Trophoblast cell (in vitro differentiated cells and primary cell): ENCODE results near the gene ISCU.

Source experiments
- DNase-seq, 2 donors: peaks; one replicate each; pipeline ENCODE4 v3.0.0-alpha.2; 2016
- H2AFZ ChIP-seq: 2 replicates; pipeline ENCODE4 v1.6.1; 2013; ENCODE audit warnings: low read length, moderate library complexity, mild to moderate bottlenecking; ENCODE audit not compliant: insufficient read depth, poor library complexity
- H2AK5ac ChIP-seq: 2 replicates; pipeline ENCODE4 v1.6.1; 2013; ENCODE audit warnings: mild to moderate bottlenecking, low read length
- H2BK120ac ChIP-seq: 2 replicates; pipeline ENCODE4 v1.6.1; 2013; ENCODE audit warnings: low read length, mild to moderate bottlenecking, moderate library complexity; ENCODE audit not compliant: insufficient read depth, poor library complexity
- H2BK12ac ChIP-seq: 2 replicates; pipeline ENCODE4 v1.6.1; 2013; ENCODE audit warnings: mild to moderate bottlenecking, low read length, moderate library complexity
- H2BK5ac ChIP-seq: 2 replicates; pipeline ENCODE4 v1.6.1; 2013; ENCODE audit warnings: low read length, low read depth, moderate library complexity, mild to moderate bottlenecking; ENCODE audit not compliant: poor library complexity
- H3K14ac ChIP-seq: 2 replicates; pipeline ENCODE4 v1.6.1; 2013; ENCODE audit warnings: mild to moderate bottlenecking, low read length
- H3K18ac ChIP-seq: 2 replicates; pipeline ENCODE4 v1.6.1; 2013; ENCODE audit warnings: mild to moderate bottlenecking, low read length
- H3K23ac ChIP-seq: 2 replicates; pipeline ENCODE4 v1.6.1; 2013; ENCODE audit warnings: low read length
- H3K27ac ChIP-seq: 2 replicates; pipeline ENCODE4 v1.5.1; 2013; ENCODE audit warnings: low read depth, mild to moderate bottlenecking, inconsistent platforms, low read length, moderate library complexity
- H3K27me3 ChIP-seq: 2 replicates; pipeline ENCODE4 v1.6.1; 2013; ENCODE audit warnings: inconsistent platforms, mild to moderate bottlenecking, low read length, moderate library complexity; ENCODE audit not compliant: insufficient read depth
- H3K36me3 ChIP-seq, 2 experiments: 1 replicate in 1 of 2; 2 replicates in 1 of 2; pipeline ENCODE4 v1.6.1; 2013; ENCODE audit warnings: low read length in 2 of 2, mild to moderate bottlenecking in 2 of 2, moderate library complexity in 1 of 2; ENCODE audit not compliant: insufficient read depth in 2 of 2, control insufficient read depth in 1 of 2
- H3K4ac ChIP-seq: 2 replicates; pipeline ENCODE4 v1.6.1; 2013; ENCODE audit warnings: low read depth, mild to moderate bottlenecking, low read length, moderate library complexity
- H3K4me1 ChIP-seq, 2 experiments: 1 replicate in 1 of 2; 2 replicates in 1 of 2; pipeline ENCODE4 v1.6.1; 2013; ENCODE audit warnings: low read length in 2 of 2, mild to moderate bottlenecking in 2 of 2, moderate library complexity in 1 of 2; ENCODE audit not compliant: insufficient read depth in 2 of 2, control insufficient read depth in 1 of 2
- H3K4me2 ChIP-seq: 2 replicates; pipeline ENCODE4 v1.6.1; 2013; ENCODE audit warnings: inconsistent platforms, mild to moderate bottlenecking, low read length, moderate library complexity
- H3K4me3 ChIP-seq: 2 replicates; pipeline ENCODE4 v1.5.1; 2013; ENCODE audit warnings: mild to moderate bottlenecking, low read depth, low read length, inconsistent platforms
- H3K79me1 ChIP-seq: one replicate; pipeline ENCODE4 v1.6.1; 2013; ENCODE audit warnings: low read length
- H3K79me2 ChIP-seq: 2 replicates; pipeline ENCODE4 v1.6.1; 2013; ENCODE audit warnings: low read length, mild to moderate bottlenecking; ENCODE audit not compliant: control insufficient read depth, insufficient read depth, poor library complexity
- H3K9ac ChIP-seq: 2 replicates; pipeline ENCODE4 v1.6.1; 2013; ENCODE audit warnings: mild to moderate bottlenecking, low read length
- H3K9me3 ChIP-seq: 2 replicates; pipeline ENCODE4 v1.6.1; 2013; ENCODE audit warnings: low read depth, mild to moderate bottlenecking, control low read depth, inconsistent platforms, low read length; ENCODE audit not compliant: insufficient read depth
- H4K12ac ChIP-seq: 2 replicates; pipeline ENCODE4 v1.6.1; 2013; ENCODE audit warnings: low read depth, mild to moderate bottlenecking, low read length, moderate library complexity
- H4K8ac ChIP-seq: 2 replicates; pipeline ENCODE4 v1.6.1; 2013; ENCODE audit warnings: low read depth, mild to moderate bottlenecking, low read length, moderate library complexity
- H4K91ac ChIP-seq: one replicate; pipeline ENCODE4 v1.6.1; 2013; ENCODE audit warnings: low read depth, mild to moderate bottlenecking, low read length, moderate library complexity
- WGBS: extraction: QIAGEN DNeasy Blood & Tissue Kit; methylation state at CpG from one replicate; pipeline ENCODE4 v1.1.7; 2013; ENCODE audit warnings: missing lambda C conversion rate; ENCODE audit not compliant: insufficient read length, insufficient coverage; ENCODE audit errors: extremely low coverage; 5-methylcytosine and 5-hydroxymethylcytosine counted together

ISCU gene

GRCh38 chr12:108605000-108605689 is 42.7 kb downstream of the ISCU start:
- no CpG with 5 or more reads among the region's 3 CpGs for WGBS
- H3K4ac ChIP-seq, result no peak overlapping the region
- no peak overlapping the region for H4K91ac ChIP-seq

GRCh38 chr12:108605690-108606406 is 43.5 kb downstream of the ISCU start:
- WGBS, result no CpG with 5 or more reads among the region's 4 CpGs
- H2AFZ ChIP-seq, result no peak overlapping the region

More at GRCh38 chr12:108605000-108605689, 42.7 kb downstream of the ISCU start:
- Histone ChIP-seq H3K36me3 (no peaks in the 10 kb centered on the region), H4K12ac (no peak overlapping the region), H3K14ac (no peak overlapping the region), H3K4me2 (no peak overlapping the region), H3K9ac (no peak overlapping the region), H3K4me3 (no peak overlapping the region), H2BK12ac (no peak overlapping the region), H4K8ac (no peak overlapping the region), H3K27ac (no peak overlapping the region), H3K23ac (no peak overlapping the region), H3K27me3 (no peaks in the 10 kb centered on the region), H3K79me1 (peaks cover 9% of the 10 kb centered on the region), H3K79me2 (no peaks in the 10 kb centered on the region), H2BK5ac (no peak overlapping the region), H2BK120ac (no peak overlapping the region), H3K4me1 (peaks cover 2 to 10% of the 10 kb centered on the region in 2 experiments), H3K9me3 (peaks cover 3% of the 10 kb centered on the region), H2AK5ac (no peak overlapping the region), H2AFZ (no peak overlapping the region), H3K18ac (no peak overlapping the region)
- DNase-seq, result no peak

GRCh38 chr12:108606492-108606891 is 44.1 kb downstream of the ISCU start:
- no peaks in the 10 kb centered on the region for H3K79me2 ChIP-seq
- peak overlapping the region; percentile 63 for H4K8ac ChIP-seq
- no CpG with 5 or more reads among the region's 9 CpGs for WGBS
- H3K4me1 ChIP-seq, result peaks cover 2 to 10% of the 10 kb centered on the region in 2 experiments
- H2AK5ac ChIP-seq, result peak overlapping the region; percentile 70
- H3K14ac ChIP-seq, result peak overlapping the region; percentile 47
- peaks cover 3% of the 10 kb centered on the region for H3K9me3 ChIP-seq
- no peak overlapping the region for H3K4ac ChIP-seq
- H3K36me3 ChIP-seq, result no peaks in the 10 kb centered on the region
- no peak overlapping the region for H3K23ac ChIP-seq
- no peak overlapping the region for H3K18ac ChIP-seq
- no peak overlapping the region for H2BK5ac ChIP-seq
- H3K27ac ChIP-seq, result no peak overlapping the region
- H3K79me1 ChIP-seq, result peaks cover 10% of the 10 kb centered on the region
- H3K4me2 ChIP-seq, result no peak overlapping the region
- H4K91ac ChIP-seq, result peak overlapping the region; percentile 52
- H4K12ac ChIP-seq, result no peak overlapping the region
- no peak overlapping the region for H2AFZ ChIP-seq
- peak overlapping the region; percentile 50 for H2BK12ac ChIP-seq
- H3K4me3 ChIP-seq, result no peak overlapping the region
- no peak overlapping the region for H3K9ac ChIP-seq
- no peak for DNase-seq
- peak overlapping the region; percentile 39 for H2BK120ac ChIP-seq
- H3K27me3 ChIP-seq, result no peaks in the 10 kb centered on the region

More at GRCh38 chr12:108605690-108606406, 43.5 kb downstream of the ISCU start:
- no peak overlapping the region for H3K4me2 ChIP-seq
- peak overlapping the region; percentile 15 for H3K14ac ChIP-seq
- no peak overlapping the region for H2BK5ac ChIP-seq
- peak overlapping the region; percentile 9 for H2BK12ac ChIP-seq
- no peak for DNase-seq
- no peaks in the 10 kb centered on the region for H3K79me2 ChIP-seq
- H3K27me3 ChIP-seq, result no peaks in the 10 kb centered on the region
- peak overlapping the region; percentile 11 for H2AK5ac ChIP-seq
- peaks cover 2 to 10% of the 10 kb centered on the region in 2 experiments for H3K4me1 ChIP-seq
- peaks cover 3% of the 10 kb centered on the region for H3K9me3 ChIP-seq
- H3K4me3 ChIP-seq, result no peak overlapping the region
- no peak overlapping the region for H3K27ac ChIP-seq
- no peak overlapping the region for H2BK120ac ChIP-seq
- no peak overlapping the region for H4K12ac ChIP-seq
- H3K79me1 ChIP-seq, result peaks cover 10% of the 10 kb centered on the region
- peak overlapping the region; percentile 2 for H3K18ac ChIP-seq
- H4K91ac ChIP-seq, result peak overlapping the region; percentile 8
- no peak overlapping the region for H3K9ac ChIP-seq
- H3K4ac ChIP-seq, result no peak overlapping the region
- peak overlapping the region; percentile 16 for H4K8ac ChIP-seq
- peak overlapping the region; percentile 36 for H3K23ac ChIP-seq
- no peaks in the 10 kb centered on the region for H3K36me3 ChIP-seq

- Histone ChIP-seq H3K79me1 (peaks cover 12% of the 10 kb centered on the region), H3K36me3 (no peaks in the 10 kb centered on the region), H4K8ac (peak overlapping the region; percentile 24), H2BK12ac (peak overlapping the region; percentile 44), H4K91ac (peak overlapping the region; percentile 55), H3K79me2 (no peaks in the 10 kb centered on the region), H3K9ac (no peak overlapping the region), H3K9me3 (peaks cover 3% of the 10 kb centered on the region), H2BK5ac (no peak overlapping the region), H2AFZ (no peak overlapping the region), H3K4me3 (no peak overlapping the region), H3K4me2 (no peak overlapping the region), H3K27me3 (no peaks in the 10 kb centered on the region), H3K18ac (no peak overlapping the region), H3K4ac (no peak overlapping the region), H2BK120ac (peak overlapping the region; percentile 27), H3K14ac (no peak overlapping the region), H3K4me1 (peaks cover 11 to 19% of the 10 kb centered on the region in 2 experiments), H3K27ac (no peak overlapping the region), H2AK5ac (peak overlapping the region; percentile 50), H3K23ac (no peak overlapping the region), H4K12ac (no peak overlapping the region)
- DNase-seq, result no peak
- WGBS, result no CpG with 5 or more reads among the region's 10 CpGs
Measured at GRCh38 chr12:108607981-108608600, 45.7 kb downstream of the ISCU start.
